Measurements from ENCODE around the gene ANP32A.

ANP32A gene

DNA sequence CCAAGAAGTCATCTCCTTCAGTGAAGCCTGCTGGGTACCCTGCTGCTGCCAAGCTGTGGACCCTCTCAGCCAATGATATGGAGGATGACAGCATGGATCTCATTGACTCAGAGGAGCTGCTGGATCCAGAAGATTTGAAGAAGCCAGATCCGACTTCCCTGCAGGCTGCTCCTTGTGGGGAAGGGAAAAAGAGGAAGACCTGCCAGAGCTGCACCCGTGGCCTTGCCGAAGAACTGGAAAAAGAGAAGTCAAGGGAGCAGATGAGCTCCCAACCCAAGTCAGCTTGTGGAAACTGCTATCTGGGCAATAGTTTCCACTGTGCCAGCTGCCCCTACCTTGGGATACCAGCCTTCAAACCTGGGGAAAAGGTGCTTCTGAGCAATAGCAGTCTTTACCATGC, 13.7 kb upstream of the ANP32A start:
- CTCF ChIA-PET = interaction anchor here (0.9 to 1.8 kb wide), 3 partner anchors 9 to 42 kb away, joined by 3 to 4 read pairs (median 3); no protein-coding TSS in a partner anchor
- POLR2A ChIA-PET = interaction anchor here (0.8 kb wide), 1 partner anchor 19 kb away, joined by 3 read pairs; no protein-coding TSS in a partner anchor
- no peak for DNase-seq (ENCODE audit: low read depth, low spot score)
- no peak overlapping the region for H3K4me3 ChIP-seq (ENCODE audit: low read depth, low read length)
- TF ChIP-seq, protein P1, sequence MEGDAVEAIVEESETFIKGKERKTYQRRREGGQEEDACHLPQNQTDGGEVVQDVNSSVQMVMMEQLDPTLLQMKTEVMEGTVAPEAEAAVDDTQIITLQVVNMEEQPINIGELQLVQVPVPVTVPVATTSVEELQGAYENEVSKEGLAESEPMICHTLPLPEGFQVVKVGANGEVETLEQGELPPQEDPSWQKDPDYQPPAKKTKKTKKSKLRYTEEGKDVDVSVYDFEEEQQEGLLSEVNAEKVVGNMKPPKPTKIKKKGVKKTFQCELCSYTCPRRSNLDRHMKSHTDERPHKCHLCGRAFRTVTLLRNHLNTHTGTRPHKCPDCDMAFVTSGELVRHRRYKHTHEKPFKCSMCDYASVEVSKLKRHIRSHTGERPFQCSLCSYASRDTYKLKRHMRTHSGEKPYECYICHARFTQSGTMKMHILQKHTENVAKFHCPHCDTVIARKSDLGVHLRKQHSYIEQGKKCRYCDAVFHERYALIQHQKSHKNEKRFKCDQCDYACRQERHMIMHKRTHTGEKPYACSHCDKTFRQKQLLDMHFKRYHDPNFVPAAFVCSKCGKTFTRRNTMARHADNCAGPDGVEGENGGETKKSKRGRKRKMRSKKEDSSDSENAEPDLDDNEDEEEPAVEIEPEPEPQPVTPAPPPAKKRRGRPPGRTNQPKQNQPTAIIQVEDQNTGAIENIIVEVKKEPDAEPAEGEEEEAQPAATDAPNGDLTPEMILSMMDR (IDR thresholded peaks at IDR 0.05; ENCODE audit: insufficient read depth, low read length, missing control alignments) = no peak

DNA sequence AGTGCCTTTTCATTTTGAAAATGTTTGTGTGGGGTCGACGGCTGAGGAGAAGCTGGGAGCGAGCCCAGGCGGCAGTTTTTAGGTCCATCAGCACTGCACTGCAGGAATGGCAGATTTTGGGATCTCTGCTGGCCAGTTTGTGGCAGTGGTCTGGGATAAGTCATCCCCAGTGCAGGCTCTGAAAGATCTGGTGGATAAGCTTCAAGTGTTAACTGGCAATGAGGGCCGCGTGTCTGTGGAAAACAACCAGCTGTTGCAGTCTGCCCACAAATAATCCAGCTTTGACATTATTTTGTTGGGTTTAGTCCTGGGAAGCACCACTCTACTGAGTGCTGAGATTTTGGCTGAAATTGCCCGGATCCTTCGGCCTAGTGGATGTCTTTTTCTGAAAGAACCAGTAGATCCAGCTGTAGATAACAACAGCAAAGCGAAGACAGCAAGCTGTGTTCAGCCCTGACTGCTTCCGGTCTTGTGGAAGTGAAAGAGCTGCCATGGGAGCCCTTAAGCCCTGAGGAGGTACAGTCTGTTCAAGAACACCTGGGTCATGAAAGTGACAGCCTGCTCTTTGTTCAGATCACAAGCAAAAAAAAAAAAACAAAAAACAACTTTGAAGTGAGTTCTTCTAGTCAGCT, 13.1 kb upstream of the ANP32A start:
- TF ChIP-seq, protein P1 (IDR thresholded peaks at IDR 0.05; ENCODE audit: insufficient read depth, low read length, missing control alignments) = no peak
- no peak overlapping the region for H3K4me3 ChIP-seq (ENCODE audit: low read depth, low read length)
- POLR2A ChIA-PET = interaction anchor here (0.8 kb wide), 1 partner anchor 18 kb away, joined by 3 read pairs; no protein-coding TSS in a partner anchor
- DNase-seq (ENCODE audit: low read depth, low spot score) = no peak
- CTCF ChIA-PET = interaction anchor here (0.9 to 1.8 kb wide), 3 partner anchors 8 to 42 kb away, joined by 3 to 4 read pairs (median 3); no protein-coding TSS in a partner anchor

DNA sequence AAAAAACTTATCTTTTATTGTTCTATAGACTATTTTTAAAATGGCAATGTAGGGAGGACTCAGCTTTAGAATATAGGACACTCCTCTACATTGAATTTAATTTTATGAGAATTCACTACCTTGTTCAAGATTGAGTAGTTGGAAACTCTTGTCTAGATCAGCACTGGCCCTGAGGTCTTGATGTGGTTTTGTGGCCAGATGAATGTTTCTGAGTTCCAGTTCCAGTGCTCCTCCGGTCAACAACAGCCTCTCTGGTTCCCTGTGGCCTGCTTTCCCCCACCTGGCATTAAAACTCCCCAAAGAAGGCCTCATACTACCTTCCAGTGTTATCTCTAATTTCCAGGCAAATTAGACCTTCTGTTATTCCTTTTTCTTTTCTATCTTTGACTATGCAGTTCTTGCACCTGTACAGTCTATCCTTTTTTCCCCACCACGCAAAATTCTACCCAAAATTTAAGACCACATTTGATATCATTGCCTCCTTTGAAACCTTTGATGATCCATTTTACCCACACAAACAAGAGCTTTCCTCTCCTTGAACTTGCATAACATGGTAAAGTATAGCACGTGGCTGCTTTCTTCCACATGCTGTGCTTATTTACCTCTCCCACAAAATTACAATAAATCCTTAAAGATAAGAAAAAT, 9.6 kb upstream of the ANP32A start:
- TF ChIP-seq, protein P1 (IDR thresholded peaks at IDR 0.05; ENCODE audit: insufficient read depth, low read length, missing control alignments) = no peak
- ChIA-PET CTCF (interaction anchor here (1.7 kb wide), 1 partner anchor 109 kb away, joined by 5 read pairs; no protein-coding TSS in a partner anchor), POLR2A (no interaction called here)
- H3K4me3 ChIP-seq (ENCODE audit: low read depth, low read length) = no peak overlapping the region
- DNase-seq (ENCODE audit: low read depth, low spot score) = no peak

DNA sequence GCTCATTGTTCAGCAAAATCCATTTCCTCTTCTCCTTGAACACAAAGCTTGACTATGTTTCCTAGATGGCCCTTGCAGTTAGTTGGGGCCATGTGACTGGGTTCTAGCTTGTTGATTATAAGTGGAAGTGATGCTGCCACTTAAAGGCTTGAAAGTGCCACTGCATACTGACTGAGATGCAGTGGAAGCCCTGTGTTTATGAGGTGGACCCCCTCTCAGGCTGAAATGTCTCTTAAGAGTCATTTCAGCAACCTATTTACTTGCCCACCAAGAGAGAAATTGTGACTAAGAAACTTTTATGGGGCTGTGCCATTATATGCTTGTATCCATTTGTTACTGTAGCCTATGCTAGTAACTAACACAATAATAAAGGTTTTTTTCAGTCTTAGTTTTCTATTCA, 8.4 kb upstream of the ANP32A start:
- TF ChIP-seq, protein P1 (IDR thresholded peaks at IDR 0.05; ENCODE audit: insufficient read depth, low read length, missing control alignments) = peak; percentile 17
- POLR2A ChIA-PET = no interaction called here
- H3K4me3 ChIP-seq (ENCODE audit: low read depth, low read length) = no peak overlapping the region
- CTCF ChIA-PET = interaction anchor here (0.6 to 1.7 kb wide), 5 partner anchors 46 to 576 kb away, joined by 3 to 5 read pairs (median 3); no protein-coding TSS in a partner anchor
- no peak for DNase-seq (ENCODE audit: low read depth, low spot score)

DNA sequence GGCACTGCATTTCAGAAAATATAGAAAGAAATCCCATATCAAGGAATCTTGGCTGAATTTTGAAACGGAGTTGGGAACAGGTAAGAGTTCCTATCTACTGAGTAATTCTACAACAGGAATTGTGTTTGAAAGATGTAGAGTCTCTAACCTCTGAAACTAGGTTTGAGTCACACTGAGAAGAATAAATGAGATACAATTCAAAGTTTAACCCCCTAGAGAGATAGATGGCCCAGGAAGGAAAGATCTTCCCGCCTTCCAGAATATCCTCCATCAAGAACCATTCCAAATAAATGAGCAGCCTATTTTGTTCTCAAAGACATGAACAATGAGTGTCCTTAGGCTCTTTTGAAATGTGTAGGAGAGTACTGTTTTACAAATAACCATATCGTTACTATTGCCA, 2.9 kb upstream of the ANP32A start:
- TF ChIP-seq, protein P1 (IDR thresholded peaks at IDR 0.05; ENCODE audit: insufficient read depth, low read length, missing control alignments) = no peak
- CTCF ChIA-PET = interaction anchor here (2.3 kb wide), 1 partner anchor 52 kb away, joined by 6 read pairs; no protein-coding TSS in a partner anchor
- POLR2A ChIA-PET = no interaction called here

DNA sequence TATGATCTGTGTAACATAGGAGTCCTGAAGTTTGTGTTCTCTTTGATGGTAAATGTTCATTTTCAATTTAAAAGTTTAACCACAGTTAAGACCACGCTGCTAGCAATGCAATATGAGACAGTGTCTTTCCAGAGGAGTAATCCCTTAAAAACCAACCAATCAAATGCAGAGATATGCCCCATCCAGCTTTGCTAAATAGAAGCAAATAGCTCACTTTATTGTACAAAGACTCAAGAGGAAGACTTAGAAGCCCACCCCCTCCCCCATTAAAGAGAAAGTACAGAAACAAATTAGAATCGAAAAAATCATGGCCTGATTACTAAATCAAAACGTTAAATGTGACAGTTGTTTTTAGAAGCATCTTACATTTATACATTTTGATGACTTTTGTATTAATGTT, 2.1 kb upstream of the ANP32A start:
- H3K4me3 ChIP-seq (ENCODE audit: low read depth, low read length) = no peak overlapping the region
- POLR2A ChIA-PET = no interaction called here
- TF ChIP-seq, protein P1 (IDR thresholded peaks at IDR 0.05; ENCODE audit: insufficient read depth, low read length, missing control alignments) = no peak
- CTCF ChIA-PET = interaction anchor here (2.3 kb wide), 1 partner anchor 53 kb away, joined by 6 read pairs; no protein-coding TSS in a partner anchor
- no peak for DNase-seq (ENCODE audit: low read depth, low spot score)

More for the DNA sequence above, 2.9 kb upstream of the ANP32A start:
- no peak overlapping the region for H3K4me3 ChIP-seq (ENCODE audit: low read depth, low read length)
- DNase-seq (ENCODE audit: low read depth, low spot score) = no peak
